H1 (cell line): ENCODE results near the gene YBX2.

Experiments used
- BRCA1 ChIP-seq: IDR thresholded peaks from 2 replicates; pipeline ENCODE4 v1.6.1; 2012; ENCODE audit warnings: low read depth, low read length, improper control_type of control experiment
- CHD7 ChIP-seq: fragments of 300-600 bp; sonication (generic); IDR thresholded peaks from 2 replicates; pipeline ENCODE4 v1.7.1; 2012; ENCODE audit warnings: low read length, moderate library complexity, mild to moderate bottlenecking, inconsistent platforms; ENCODE audit not compliant: insufficient replicate concordance
- EGR1 ChIP-seq: IDR thresholded peaks from 2 replicates; pipeline ENCODE4 v1.6.1; 2011; ENCODE audit warnings: low read depth, low read length, borderline replicate concordance
- EP300 ChIP-seq, 2 experiments: IDR thresholded peaks; 1 replicate in 1 of 2; 2 replicates in 1 of 2; pipeline ENCODE4 v1.6.1; 2011 to 2012; ENCODE audit warnings: low read depth in 2 of 2, low read length in 2 of 2, mild to moderate bottlenecking in 2 of 2, borderline replicate concordance in 1 of 2, inconsistent platforms in 1 of 2, moderate library complexity in 1 of 2
- SUZ12 ChIP-seq: fragments of 200-600 bp; sonication (generic); IDR thresholded peaks from 2 replicates; pipeline ENCODE4 v1.6.1; 2012; ENCODE audit warnings: mild to moderate bottlenecking, inconsistent platforms, low read length, moderate library complexity, mixed read lengths

GRCh38 chr17:7241090-7241733 lies 53.2 kb downstream of the YBX2 start:
- TF ChIP-seq SUZ12 (no peak), EGR1 (no peak), CHD7 (no peak), EP300 (IDR thresholded peaks at IDR 0.05; ENCODE audit: borderline replicate concordance in 1 of 2, low read depth in 2 of 2, low read length in 2 of 2) (no peak), BRCA1 (no peak)
